H1 (cell line): ENCODE measurements around the gene SELENOO. TPM values are rescaled to one million over a fixed set of nuclear protein-coding genes. Genes with fewer than 3 reads are reported as not detected.

ENCODE experiments used
- CTCF ChIA-PET: fragments of 300-600 bp; sonication (Branson Sonifier 250); formaldehyde crosslinking; loops from one replicate; lab custom pipeline; 2021; ENCODE audit not compliant: partially characterized antibody; lab: Charles Lee
- POLR2A ChIA-PET: fragments of 300-600 bp; sonication (Branson Sonifier 250); formaldehyde crosslinking; loops from one replicate; lab custom pipeline; 2021; ENCODE audit warnings: inconsistent platforms; ENCODE audit not compliant: partially characterized antibody; lab: Charles Lee
- DNase-seq, 2 experiments: peaks; one replicate each; pipeline versions ENCODE4 v3.0.0 to v3.0.0-alpha.2; 2010 to 2022; ENCODE audit warnings: low spot score in 2 of 2, low read depth in 1 of 2, mixed read lengths in 1 of 2
- FAIRE-seq: peaks from 2 replicates; lab custom pipeline; 2011; peaks lifted over from hg19 to GRCh38; lab: Jason Lieb, UNC
- H2AFZ ChIP-seq: 2 replicates; pipeline ENCODE4 v1.8.1; 2012; ENCODE audit warnings: low read length, inconsistent platforms
- H2AK5ac ChIP-seq: 2 replicates; pipeline ENCODE4 v1.6.1; 2013; ENCODE audit warnings: low read depth, low read length
- H2BK120ac ChIP-seq: replicated peaks from 2 replicates; pipeline ENCODE3; 2013; ENCODE audit warnings: low read depth, low read length, inconsistent platforms
- H2BK12ac ChIP-seq: 2 replicates; pipeline ENCODE4 v1.6.1; 2013; ENCODE audit warnings: low read depth, low read length
- H2BK15ac ChIP-seq: 2 replicates; pipeline ENCODE4 v1.6.1; 2013; ENCODE audit warnings: low read length
- H2BK20ac ChIP-seq: 2 replicates; pipeline ENCODE4 v1.6.1; 2013; ENCODE audit warnings: low read length
- H2BK5ac ChIP-seq: 2 replicates; pipeline ENCODE4 v1.6.1; 2013; ENCODE audit warnings: low read depth, low read length
- H3K14ac ChIP-seq: 2 replicates; pipeline ENCODE4 v1.6.1; 2013; ENCODE audit warnings: inconsistent platforms; ENCODE audit not compliant: insufficient read length
- H3K18ac ChIP-seq: 2 replicates; pipeline ENCODE4 v1.6.1; 2013; ENCODE audit warnings: low read length; ENCODE audit errors: extremely low read depth
- H3K23ac ChIP-seq: 2 replicates; pipeline ENCODE4 v1.6.1; 2013; ENCODE audit warnings: inconsistent platforms; ENCODE audit not compliant: insufficient read length
- H3K23me2 ChIP-seq: 2 replicates; pipeline ENCODE4 v1.6.1; 2013; ENCODE audit warnings: low read depth, low read length
- H3K27ac ChIP-seq: 2 replicates; pipeline ENCODE4 v1.6.1; 2011; ENCODE audit warnings: low read depth, low read length, inconsistent platforms
- H3K27me3 ChIP-seq, 4 experiments: replicated peaks in 1 of 4; 1 replicate in 1 of 4; 2 replicates in 3 of 4; pipeline versions ENCODE4 v1.6.1 to v1.8.1; 2011 to 2013; ENCODE audit warnings: low read length in 3 of 4, mild to moderate bottlenecking in 3 of 4, inconsistent platforms in 2 of 4, mixed read lengths in 2 of 4, moderate library complexity in 1 of 4; ENCODE audit not compliant: control insufficient read depth in 3 of 4, insufficient read depth in 3 of 4; ENCODE audit errors: extremely low read depth in 1 of 4
- H3K36me3 ChIP-seq, 4 experiments: 2 replicates each; pipeline versions ENCODE4 v1.6.1 to v1.8.1; 2011 to 2013; ENCODE audit warnings: mild to moderate bottlenecking in 4 of 4, low read length in 3 of 4, moderate library complexity in 2 of 4, control low read depth in 1 of 4, inconsistent platforms in 1 of 4; ENCODE audit not compliant: insufficient read depth in 4 of 4, control insufficient read depth in 2 of 4
- H3K4ac ChIP-seq: replicated peaks from 2 replicates; pipeline ENCODE3; 2013; ENCODE audit warnings: low read length, low read depth, mixed read lengths, inconsistent platforms; ENCODE audit not compliant: insufficient read length
- H3K4me1 ChIP-seq, 4 experiments: replicated peaks in 1 of 4; 1 replicate in 1 of 4; 2 replicates in 3 of 4; pipeline versions ENCODE4 v1.6.1 to v1.8.1; 2011 to 2013; ENCODE audit warnings: low read length in 3 of 4, inconsistent platforms in 2 of 4, mixed read lengths in 1 of 4; ENCODE audit not compliant: insufficient read depth in 4 of 4, control insufficient read depth in 3 of 4
- H3K4me2 ChIP-seq, 2 experiments: 2 replicates each; pipeline versions ENCODE4 v1.6.1 to v1.8.1; 2011 to 2013; ENCODE audit warnings: low read depth in 2 of 2, low read length in 2 of 2, control low read depth in 1 of 2, inconsistent platforms in 1 of 2, mild to moderate bottlenecking in 1 of 2; ENCODE audit not compliant: insufficient read depth in 1 of 2
- H3K4me3 ChIP-seq, 4 experiments: fragments of 200-600, 300-600 bp in 1 of 4; sonication (generic), shearing (Covaris generic), sonication (Bioruptor Twin) in 1 of 4; 2 replicates each; pipeline versions ENCODE4 v1.5.1 to v1.8.1; 2011 to 2016; ENCODE audit warnings: low read length in 4 of 4, low read depth in 3 of 4, control low read depth in 2 of 4, inconsistent platforms in 2 of 4, mild to moderate bottlenecking in 2 of 4, mixed read lengths in 1 of 4, moderate library complexity in 1 of 4; ENCODE audit not compliant: insufficient read depth in 2 of 4; ENCODE audit errors: extremely low read depth in 1 of 4
- H3K56ac ChIP-seq: replicated peaks from 2 replicates; pipeline ENCODE3; 2013; ENCODE audit warnings: low read depth, mild to moderate bottlenecking, mixed read lengths, low read length, inconsistent platforms; ENCODE audit not compliant: insufficient read length
- H3K79me1 ChIP-seq: 2 replicates; pipeline ENCODE4 v1.6.1; 2013; ENCODE audit warnings: low read depth, low read length, control low read depth
- H3K79me2 ChIP-seq, 2 experiments: 2 replicates each; pipeline versions ENCODE4 v1.6.1 to v1.8.1; 2012 to 2013; ENCODE audit warnings: low read length in 2 of 2, mild to moderate bottlenecking in 2 of 2, inconsistent platforms in 1 of 2; ENCODE audit not compliant: insufficient read depth in 2 of 2, control insufficient read depth in 1 of 2
- H3K9ac ChIP-seq, 4 experiments: replicated peaks in 1 of 4; 1 replicate in 1 of 4; 2 replicates in 3 of 4; pipeline versions ENCODE4 v1.6.1 to v1.8.1; 2011 to 2013; ENCODE audit warnings: low read depth in 3 of 4, low read length in 3 of 4, control low read depth in 2 of 4, mild to moderate bottlenecking in 2 of 4, moderate library complexity in 2 of 4, inconsistent platforms in 1 of 4; ENCODE audit errors: extremely low read depth in 1 of 4
- H3K9me3 ChIP-seq, 2 experiments: 2 replicates each; pipeline versions ENCODE4 v1.6.1 to v1.8.1; 2012 to 2013; ENCODE audit warnings: mild to moderate bottlenecking in 2 of 2, moderate library complexity in 2 of 2, control low read depth in 1 of 2, inconsistent platforms in 1 of 2, low read depth in 1 of 2, low read length in 1 of 2, mixed read lengths in 1 of 2; ENCODE audit not compliant: insufficient read depth in 2 of 2
- H4K20me1 ChIP-seq, 2 experiments: replicated peaks in 1 of 2; 2 replicates each; pipeline versions ENCODE3 to v1.8.1; 2011 to 2013; ENCODE audit warnings: inconsistent platforms in 2 of 2, low read length in 2 of 2, mild to moderate bottlenecking in 1 of 2; ENCODE audit not compliant: insufficient read depth in 2 of 2, control insufficient read depth in 1 of 2
- H4K5ac ChIP-seq: 2 replicates; pipeline ENCODE4 v1.6.1; 2013; ENCODE audit warnings: low read length, low read depth, mixed read lengths, inconsistent platforms; ENCODE audit not compliant: insufficient read length
- H4K8ac ChIP-seq: 2 replicates; pipeline ENCODE4 v1.8.0; 2013; ENCODE audit warnings: mild to moderate bottlenecking, moderate library complexity, low read length, inconsistent platforms; ENCODE audit not compliant: insufficient read depth; ENCODE audit errors: extremely low read depth
- H4K91ac ChIP-seq: replicated peaks from 2 replicates; pipeline ENCODE3; 2013; ENCODE audit warnings: low read length, mixed read lengths, inconsistent platforms; ENCODE audit not compliant: insufficient read length
- BCL11A ChIP-seq, 2 experiments: IDR thresholded peaks; one replicate each; pipeline ENCODE4 v1.6.1; 2011; ENCODE audit warnings: low read depth in 2 of 2, low read length in 2 of 2, mild to moderate bottlenecking in 2 of 2
- CEBPB ChIP-seq: IDR thresholded peaks from 2 replicates; pipeline ENCODE4 v1.6.1; 2012; ENCODE audit warnings: low read depth, low read length
- EGR1 ChIP-seq: IDR thresholded peaks from 2 replicates; pipeline ENCODE4 v1.6.1; 2011; ENCODE audit warnings: low read depth, low read length, borderline replicate concordance
- EP300 ChIP-seq, 2 experiments: IDR thresholded peaks; 1 replicate in 1 of 2; 2 replicates in 1 of 2; pipeline ENCODE4 v1.6.1; 2011 to 2012; ENCODE audit warnings: low read depth in 2 of 2, low read length in 2 of 2, mild to moderate bottlenecking in 2 of 2, borderline replicate concordance in 1 of 2, inconsistent platforms in 1 of 2, moderate library complexity in 1 of 2
- FOSL1 ChIP-seq: IDR thresholded peaks from 2 replicates; pipeline ENCODE4 v1.6.1; 2011; ENCODE audit warnings: mild to moderate bottlenecking, low read depth, low read length, moderate library complexity; ENCODE audit not compliant: insufficient read depth
- GTF2F1 ChIP-seq: IDR thresholded peaks from 2 replicates; pipeline ENCODE4 v1.6.1; 2012; ENCODE audit warnings: low read depth, low read length, improper control_type of control experiment, borderline replicate concordance
- KDM1A ChIP-seq: fragments of 200-600, 300-600 bp; sonication (generic); IDR thresholded peaks from 2 replicates; pipeline ENCODE4 v1.7.1; 2016; ENCODE audit warnings: mild to moderate bottlenecking, low read length, borderline replicate concordance
- KDM4A ChIP-seq: IDR thresholded peaks from one replicate; pipeline ENCODE4 v1.7.1; 2012; ENCODE audit warnings: low read depth, mild to moderate bottlenecking, moderate library complexity, low read length, inconsistent platforms; ENCODE audit not compliant: severe bottlenecking
- POLR2A ChIP-seq, 2 experiments: IDR thresholded peaks; 1 replicate in 1 of 2; 2 replicates in 1 of 2; pipeline ENCODE4 v1.6.1; 2011; ENCODE audit warnings: low read depth in 2 of 2, low read length in 2 of 2, mild to moderate bottlenecking in 2 of 2; ENCODE audit errors: control extremely low read depth in 1 of 2
- POU5F1 ChIP-seq: IDR thresholded peaks from 2 replicates; pipeline ENCODE4 v1.6.1; 2011; ENCODE audit warnings: low read depth, mild to moderate bottlenecking, low read length, moderate library complexity
- RAD21 ChIP-seq, 2 experiments: IDR thresholded peaks in 1 of 2; conservative IDR thresholded peaks in 1 of 2; 2 replicates each; pipeline ENCODE4 v1.6.1; 2011; ENCODE audit warnings: low read depth in 2 of 2, low read length in 2 of 2, improper control_type of control experiment in 1 of 2, inconsistent platforms in 1 of 2, mild to moderate bottlenecking in 1 of 2, moderate library complexity in 1 of 2
- RFX5 ChIP-seq: IDR thresholded peaks from 2 replicates; pipeline ENCODE4 v1.6.1; 2011; ENCODE audit warnings: low read depth, low read length, improper control_type of control experiment, borderline replicate concordance
- SUZ12 ChIP-seq: fragments of 200-600 bp; sonication (generic); IDR thresholded peaks from 2 replicates; pipeline ENCODE4 v1.6.1; 2012; ENCODE audit warnings: mild to moderate bottlenecking, inconsistent platforms, low read length, moderate library complexity, mixed read lengths
- WGBS, 2 experiments: shearing (Covaris generic) in 1 of 2; methylation state at CpG; one replicate each; pipeline versions ENCODE4 v1.1.6 to v1.1.7; 2013 to 2015; ENCODE audit warnings: low lambda C conversion rate in 2 of 2, mixed read lengths in 2 of 2, inconsistent platforms in 1 of 2, low coverage in 1 of 2, missing lambda C conversion rate in 1 of 2; ENCODE audit not compliant: insufficient replicate concordance in 2 of 2, insufficient coverage in 1 of 2, insufficient read length in 1 of 2; ENCODE audit errors: extremely low coverage in 1 of 2, missing lambda C conversion rate in 1 of 2; 5-methylcytosine and 5-hydroxymethylcytosine counted together
- polyA plus RNA-seq, 7 experiments: library from polyadenylated mRNA; depleted of rRNA in 3 of 7; stranded (reverse) in 5 of 7; unstranded in 2 of 7; fragments of >200 nt in 5 of 7; fragments of 200-250 nt in 2 of 7; gene quantifications; 1 replicate in 5 of 7; 2 replicates in 1 of 7; 4 replicates in 1 of 7; pipeline versions ENCODE4 v1.2.1 to v1.2.3, GENCODE V29; 2011 to 2013; ENCODE audit warnings: missing spikeins in 2 of 7, mixed read lengths in 2 of 7
- total RNA-seq: library from RNA; stranded (reverse); fragmentation: NEBNext Ultra II Directional; extraction: Animal tissue kit (Norgen Biotek cat#: 25700); gene quantifications from 2 replicates; pipeline ENCODE4 v1.2.1, GENCODE V29; 2021

Gene SELENOO
- total and polyA plus RNA-seq, 2 of the 8 experiments (the other 6 are each of a cell fraction or from before 2014, with no cell fraction given) = 18.6 to 25.1 TPM

- H3K4me2 ChIP-seq = peak overlapping the region; percentile 7 to 42; a peak in 2 of 4 replicates
- no peak overlapping the region for H2BK15ac ChIP-seq
- no peak overlapping the region for H3K14ac ChIP-seq
- no peak overlapping the region for H2AK5ac ChIP-seq
- ChIA-PET CTCF (interaction anchor here (0.7 kb wide), 1 partner anchor 21 kb away, joined by 5 read pairs; no protein-coding TSS in a partner anchor), POLR2A (no interaction called here)
- H2BK20ac ChIP-seq = no peak overlapping the region
- no peak overlapping the region for H3K18ac ChIP-seq
- no peak overlapping the region for H3K9ac ChIP-seq
- H3K4me3 ChIP-seq = peak overlapping the region in 1 of 4 experiments; percentile 21; a peak in 2 of 8 replicates
- FAIRE-seq (no peak), DNase-seq (no peak)
- TF ChIP-seq POU5F1 (no peak), BCL11A (IDR thresholded peaks at IDR 0.05; ENCODE audit: low read depth in 2 of 2, low read length in 2 of 2) (no peak), EP300 (IDR thresholded peaks at IDR 0.05; ENCODE audit: borderline replicate concordance in 1 of 2, low read depth in 2 of 2, low read length in 2 of 2) (no peak), POLR2A (IDR thresholded peaks at IDR 0.05; ENCODE audit: control extremely low read depth in 1 of 2, low read depth in 2 of 2, low read length in 2 of 2) (no peak), EGR1 (no peak), GTF2F1 (no peak), KDM1A (no peak), CEBPB (no peak), RFX5 (no peak), KDM4A (no peak), SUZ12 (no peak), FOSL1 (no peak), RAD21 (IDR thresholded peaks at IDR 0.05 in 1 of 2, conservative IDR thresholded peaks at IDR 0.05 in 1 of 2; ENCODE audit: low read depth in 2 of 2, low read length in 2 of 2) (no peak)
- H3K23ac ChIP-seq = no peak overlapping the region
- peaks cover 0 to 7% of the 10 kb centered on the region in 2 experiments for H4K20me1 ChIP-seq
- no peak overlapping the region for H4K8ac ChIP-seq
- H3K79me2 ChIP-seq = no peaks in the 10 kb centered on the region
- H3K23me2 ChIP-seq = no peaks in the 10 kb centered on the region
- no peak overlapping the region for H2BK120ac ChIP-seq
- no peak overlapping the region for H2BK12ac ChIP-seq
- H2BK5ac ChIP-seq = no peak overlapping the region
- 88% methylated on average over 12 of the region's 22 CpGs; no CpG with 5 or more reads in 1 of the 2 experiments for WGBS, 2 experiments
- H3K4me1 ChIP-seq = peaks cover 0 to 5% (median 2%) of the 10 kb centered on the region in 4 experiments; a peak in 3 of 7 replicates
- no peak overlapping the region for H3K56ac ChIP-seq
- no peak overlapping the region for H2AFZ ChIP-seq
- H3K4ac ChIP-seq = no peak overlapping the region
- no peak overlapping the region for H4K5ac ChIP-seq
- H3K9me3 ChIP-seq = no peaks in the 10 kb centered on the region
- no peaks in the 10 kb centered on the region for H3K36me3 ChIP-seq
- no peaks in the 10 kb centered on the region; a peak in 1 of 7 replicates for H3K27me3 ChIP-seq
- no peaks in the 10 kb centered on the region; the same call in 1 of the 2 replicates for H3K79me1 ChIP-seq
- H4K91ac ChIP-seq = no peak overlapping the region
- no peak overlapping the region for H3K27ac ChIP-seq
These were observed 22.3 kb upstream of the SELENOO start for GRCh38 chr22:50178471-50178864.
